GM23338 (cell line): Measurements from ENCODE around the gene NPAS3.

Experiments used
- CREB1 ChIP-seq: fragments of 250-450 bp; sonication (Bioruptor Pico); IDR thresholded peaks from 2 replicates; pipeline ENCODE4 v1.5.0; 2020; ENCODE audit warnings: low read depth, mild to moderate bottlenecking, moderate library complexity
- CTCF ChIP-seq, 2 experiments: fragments of 200-600 bp in 1 of 2; sonication (generic) in 1 of 2; conservative IDR thresholded peaks; 2 replicates each; pipeline versions ENCODE4 v1.5.1 to v1.6.1; 2016 to 2017; ENCODE audit warnings: antibody characterized with exemption in 2 of 2, low read depth in 2 of 2, mild to moderate bottlenecking in 2 of 2, moderate library complexity in 1 of 2
- EZH2 ChIP-seq: fragments of 200-600 bp; sonication (generic); IDR thresholded peaks from one replicate; pipeline ENCODE4 v1.8.0; 2017; ENCODE audit warnings: antibody characterized with exemption, mild to moderate bottlenecking, low read depth; ENCODE audit not compliant: unreplicated experiment
- EZH2phosphoT487 ChIP-seq: fragments of 200-600 bp; sonication (generic); IDR thresholded peaks from one replicate; pipeline ENCODE4 v1.8.1; 2018; ENCODE audit warnings: antibody characterized with exemption; ENCODE audit not compliant: unreplicated experiment
- POLR2AphosphoS5 ChIP-seq: IDR thresholded peaks from 2 replicates; pipeline ENCODE4 v1.6.1; 2016; ENCODE audit warnings: antibody characterized with exemption, low read depth
- REST ChIP-seq: IDR thresholded peaks from one replicate; pipeline ENCODE4 v1.6.1; 2018; ENCODE audit warnings: antibody characterized with exemption; ENCODE audit not compliant: unreplicated experiment
- STAT1 ChIP-seq: IDR thresholded peaks from one replicate; pipeline ENCODE4 v1.6.1; 2016; ENCODE audit warnings: antibody characterized with exemption; ENCODE audit not compliant: unreplicated experiment

GRCh38 chr14:33812181-33812580, 873.5 kb downstream of the NPAS3 start:
- TF ChIP-seq POLR2AphosphoS5: no peak
- TF ChIP-seq CTCF (conservative IDR thresholded peaks at IDR 0.05; ENCODE audit: low read depth in 2 of 2): no peak
- TF ChIP-seq EZH2: no peak
- no peak for TF ChIP-seq CREB1 (CRISPR knock-in tag)
- no peak for TF ChIP-seq EZH2phosphoT487
- TF ChIP-seq REST: no peak
- TF ChIP-seq STAT1: no peak
